A204.1 (cell line): ENCODE measurements around the gene DCAF8L2.
"Not testable (repeated sequence)": the region's sequence is repeated elsewhere in the genome, so short reads cannot be mapped to it uniquely, and the experiment has no call there.

ENCODE experiments used
- FAIRE-seq: peaks from 2 replicates; lab custom pipeline; 2012; peaks lifted over from hg19 to GRCh38; lab: Jason Lieb, UNC

The DCAF8L2 gene

GRCh38 chrX:27590044-27590443 lies at the start of gene DCAF8L2:
TSS of gene DCAF8L2 (plus strand) at chrX:27590344. CDS start at chrX:27746896, 156,552 bp downstream.
- no peak for FAIRE-seq

DNA sequence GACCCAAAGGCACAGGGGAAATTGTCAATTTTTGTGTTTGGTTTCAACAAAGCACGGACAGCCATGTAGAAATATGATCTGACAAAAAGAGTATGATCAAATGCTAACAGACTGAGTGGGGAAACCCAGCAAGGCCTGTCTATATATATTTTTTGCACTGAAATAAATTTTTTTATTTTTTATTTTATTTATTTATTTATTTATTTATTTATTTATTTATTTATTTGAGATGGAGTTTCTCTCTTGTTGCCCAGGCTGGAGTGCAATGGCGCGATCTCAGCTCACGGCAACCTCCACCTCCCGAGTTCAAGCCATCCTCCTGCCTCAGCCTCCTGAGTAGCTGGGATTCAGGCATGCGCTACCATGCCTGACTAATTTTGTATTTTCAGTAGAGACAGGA lies 49.0 kb upstream of the DCAF8L2 start:
- FAIRE-seq, result not testable (repeated sequence)

DNA sequence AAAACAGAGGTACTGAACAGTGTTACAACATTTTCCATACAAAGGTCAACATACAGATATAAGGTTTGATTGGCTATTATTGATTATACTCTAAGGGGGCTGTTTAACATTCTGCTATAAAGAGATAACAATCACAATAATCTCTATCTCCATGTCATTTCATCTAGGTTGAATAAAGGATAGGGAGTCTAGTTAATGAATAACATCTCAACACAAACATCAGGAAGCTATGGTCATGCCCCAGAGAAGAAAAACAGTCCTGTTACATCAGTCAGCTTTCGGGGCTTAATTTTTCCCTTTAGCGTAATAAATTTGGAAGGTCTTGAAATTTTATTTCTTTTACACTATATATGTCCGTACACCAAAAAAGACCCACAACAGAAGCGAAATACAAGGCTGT lies 41.5 kb upstream of the DCAF8L2 start:
- no peak for FAIRE-seq

DNA sequence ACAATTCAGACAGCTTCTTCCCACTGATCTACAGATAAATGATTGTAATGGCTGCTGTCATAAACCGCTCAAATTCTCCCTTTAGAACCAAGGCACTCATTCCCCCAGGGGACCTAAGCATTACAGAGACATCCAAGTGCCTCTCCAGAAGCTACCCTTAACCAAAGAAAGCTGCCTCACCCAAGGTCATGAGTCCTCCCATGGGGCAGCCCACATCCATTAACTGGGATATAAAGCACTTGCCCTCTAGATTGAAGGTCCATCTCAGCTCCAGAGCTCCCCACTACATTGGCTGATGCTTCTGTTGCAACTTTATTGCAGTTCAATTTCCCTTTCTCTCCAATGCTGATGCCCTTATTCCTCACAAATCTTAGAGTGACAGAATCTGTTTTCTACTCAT lies 40.5 kb upstream of the DCAF8L2 start:
- FAIRE-seq, result no peak

GRCh38 chrX:27555514-27555913 lies 34.6 kb upstream of the DCAF8L2 start:
- FAIRE-seq, result no peak

GRCh38 chrX:27565992-27566391 lies 24.2 kb upstream of the DCAF8L2 start:
- FAIRE-seq, result no peak

DNA sequence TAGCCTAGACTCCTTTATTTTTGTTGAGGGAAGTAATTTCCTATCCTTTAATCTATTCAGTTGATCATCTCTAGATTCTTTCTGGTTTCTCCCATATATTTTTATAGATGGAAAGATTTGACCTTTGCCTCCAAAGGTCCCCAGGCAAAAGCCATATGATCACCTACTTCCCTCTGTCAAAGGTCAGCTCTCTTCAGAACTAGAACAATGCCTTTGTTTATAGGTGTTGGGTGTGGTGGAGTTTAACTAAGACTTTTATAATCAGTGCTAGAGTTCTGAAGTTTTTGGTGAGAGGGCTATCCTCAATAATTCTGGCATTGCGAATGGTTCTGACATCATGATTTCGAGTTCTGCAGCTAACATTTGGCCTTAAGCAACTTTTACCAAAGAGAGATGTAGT lies 19.0 kb upstream of the DCAF8L2 start:
- FAIRE-seq, result no peak

DNA sequence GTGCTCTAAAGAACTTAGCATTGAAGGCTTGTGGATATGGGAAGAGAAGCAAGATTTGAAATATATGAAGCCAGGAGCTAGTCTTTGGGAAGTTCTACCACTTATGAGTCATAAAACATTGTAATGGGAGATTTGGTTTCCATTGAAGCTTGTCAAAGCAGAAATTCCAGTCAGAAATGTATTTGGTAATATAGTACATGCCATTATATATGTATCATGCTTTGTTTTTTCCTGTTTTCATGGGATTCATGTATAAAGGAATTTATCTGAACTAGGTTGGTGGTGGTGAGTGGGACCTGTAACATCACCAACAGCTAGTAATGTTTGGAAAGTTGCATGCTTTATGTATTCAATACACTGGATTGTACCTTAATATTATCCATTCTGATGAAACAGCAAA lies 14.6 kb upstream of the DCAF8L2 start:
- FAIRE-seq, result no peak

DNA sequence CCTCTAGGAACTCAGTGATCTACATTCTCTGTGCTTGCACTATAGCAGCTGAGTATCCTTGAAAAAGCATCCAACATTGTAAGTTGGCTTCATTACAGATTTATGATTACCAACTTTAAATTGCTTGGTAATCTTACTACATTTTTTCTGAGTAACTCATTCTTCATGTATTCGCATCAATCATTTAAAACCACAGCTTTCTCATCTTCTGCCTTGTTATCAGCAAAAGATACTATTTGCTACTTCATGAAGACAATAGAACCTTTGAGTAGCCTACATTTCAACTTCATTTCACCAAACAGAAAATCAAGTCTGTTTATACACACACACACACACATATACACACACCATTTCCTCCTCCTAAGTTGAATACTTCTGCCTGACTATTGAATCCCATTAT lies 6.2 kb upstream of the DCAF8L2 start:
- no peak for FAIRE-seq

GRCh38 chrX:27591938-27592337 lies 1.8 kb downstream of the DCAF8L2 start:
- FAIRE-seq, result no peak

DNA sequence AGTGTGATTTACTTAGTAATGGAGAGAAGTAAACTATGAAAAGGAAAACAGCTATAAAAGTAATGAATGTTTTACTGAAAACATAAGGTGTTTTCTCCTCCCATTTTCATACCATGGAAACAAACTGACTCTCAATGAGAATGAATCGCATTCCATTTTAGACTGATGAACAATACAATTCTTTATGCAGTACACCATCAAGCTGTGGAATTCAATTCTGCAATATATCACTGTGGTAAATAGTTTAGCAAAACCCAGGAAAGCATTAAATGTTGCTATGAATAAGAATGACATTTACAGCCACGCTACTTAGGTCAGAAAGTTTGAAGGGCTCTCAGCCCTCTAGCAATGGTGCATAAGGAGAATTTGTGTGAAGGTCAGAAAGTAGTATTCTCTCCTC lies 7.4 kb downstream of the DCAF8L2 start:
- FAIRE-seq, result no peak

DNA sequence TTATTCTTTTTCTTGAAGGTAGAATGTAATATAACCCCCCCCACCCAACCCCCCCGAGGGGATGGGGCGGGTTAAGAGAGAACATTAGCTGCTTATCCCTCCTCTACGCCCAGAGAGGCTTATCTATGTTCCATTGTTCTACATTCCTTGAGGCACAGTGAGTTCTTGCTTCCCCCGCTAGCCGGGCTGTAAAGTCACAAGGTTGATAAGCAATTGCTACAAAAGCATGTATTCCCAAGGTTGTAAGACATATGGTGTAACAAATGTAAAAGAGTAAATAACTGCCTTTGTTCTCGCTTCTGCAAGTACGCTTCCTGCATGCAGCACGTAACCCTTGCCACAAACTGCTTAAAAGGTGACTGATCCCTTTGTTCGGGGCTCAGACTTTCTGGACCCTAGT lies 8.2 kb downstream of the DCAF8L2 start:
- no peak for FAIRE-seq

DNA sequence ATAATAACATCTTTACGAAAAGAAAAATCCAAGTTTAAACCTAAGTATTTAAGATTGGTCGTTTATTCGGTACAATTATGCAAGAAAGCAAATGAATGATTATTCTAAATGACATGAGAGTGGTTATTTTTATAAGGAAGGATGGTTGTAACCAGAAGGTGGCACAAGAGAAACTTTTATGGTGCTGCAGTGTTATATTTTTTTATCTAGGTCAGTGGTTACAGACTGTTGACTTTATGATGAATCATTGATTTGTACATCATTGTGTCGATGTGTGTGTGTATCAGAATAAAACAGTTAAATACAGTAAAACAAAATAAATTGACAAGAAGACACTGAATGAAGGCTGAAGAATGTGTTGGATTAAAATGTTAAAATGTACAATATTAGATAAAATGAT lies 9.8 kb downstream of the DCAF8L2 start:
- FAIRE-seq, result no peak

DNA sequence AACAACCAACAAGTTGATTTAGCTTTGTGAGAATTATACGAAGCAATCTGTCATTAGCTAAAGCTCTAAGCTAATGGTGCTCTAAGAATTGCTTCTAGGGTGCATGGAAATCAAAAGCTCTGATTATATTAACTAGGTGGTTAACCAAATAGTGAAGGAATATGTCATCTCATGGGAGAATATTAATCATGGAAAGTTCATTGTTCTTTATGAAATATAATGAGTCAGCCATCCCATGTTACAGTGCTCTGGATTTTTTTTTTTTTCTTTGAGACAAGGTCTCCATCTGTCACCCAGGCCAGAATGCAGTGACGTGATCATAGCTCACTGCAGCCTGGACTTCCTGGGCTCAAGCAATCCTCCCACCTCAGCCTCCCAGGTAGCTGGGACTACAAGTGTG lies 10.5 kb downstream of the DCAF8L2 start:
- no peak for FAIRE-seq

GRCh38 chrX:27608671-27609070 lies 18.5 kb downstream of the DCAF8L2 start:
- no peak for FAIRE-seq

- FAIRE-seq, result no peak
Observed at GRCh38 chrX:27619459-27619858, 29.3 kb downstream of the DCAF8L2 start.

DNA sequence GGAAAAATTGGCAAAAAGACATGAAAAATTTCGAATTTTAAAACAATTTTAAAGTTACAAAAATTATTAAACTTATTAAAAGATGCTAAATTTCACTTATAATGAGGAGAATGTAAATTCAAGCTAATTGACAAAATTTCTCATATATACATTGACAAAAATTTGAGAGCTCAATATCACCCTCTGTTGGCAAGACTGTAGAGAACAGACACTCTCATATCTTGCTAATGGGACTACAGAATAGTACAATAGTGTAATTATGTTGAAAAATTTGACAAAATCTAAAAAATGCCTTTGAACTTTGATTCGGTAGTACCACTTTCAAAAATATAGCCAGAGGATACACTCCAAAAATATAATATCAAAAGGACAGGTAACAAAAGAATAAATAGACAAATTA lies 29.8 kb downstream of the DCAF8L2 start:
- FAIRE-seq, result peak; percentile 93

- no peak for FAIRE-seq
Observed at GRCh38 chrX:27622883-27623282, 32.7 kb downstream of the DCAF8L2 start.

DNA sequence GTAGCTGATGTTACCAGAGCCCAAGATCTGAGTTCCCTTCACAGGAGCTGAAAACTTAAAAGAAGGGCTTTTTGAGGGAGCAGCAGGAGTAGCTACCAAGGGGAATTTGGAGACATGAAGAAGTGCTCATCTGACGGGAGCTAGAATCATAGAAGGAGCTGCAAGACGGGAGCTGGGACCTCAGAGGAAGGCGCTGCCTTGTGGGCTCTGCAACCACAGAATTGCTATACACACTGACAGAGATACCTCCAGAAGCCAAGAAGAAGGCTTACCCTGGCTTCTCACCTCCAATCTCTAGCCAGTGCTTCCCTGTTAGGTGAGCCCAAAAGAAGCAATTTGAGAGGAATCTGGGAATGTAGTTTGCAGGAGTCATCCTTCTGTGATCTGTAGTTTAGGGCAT lies 35.9 kb downstream of the DCAF8L2 start:
- FAIRE-seq, result no peak

DNA sequence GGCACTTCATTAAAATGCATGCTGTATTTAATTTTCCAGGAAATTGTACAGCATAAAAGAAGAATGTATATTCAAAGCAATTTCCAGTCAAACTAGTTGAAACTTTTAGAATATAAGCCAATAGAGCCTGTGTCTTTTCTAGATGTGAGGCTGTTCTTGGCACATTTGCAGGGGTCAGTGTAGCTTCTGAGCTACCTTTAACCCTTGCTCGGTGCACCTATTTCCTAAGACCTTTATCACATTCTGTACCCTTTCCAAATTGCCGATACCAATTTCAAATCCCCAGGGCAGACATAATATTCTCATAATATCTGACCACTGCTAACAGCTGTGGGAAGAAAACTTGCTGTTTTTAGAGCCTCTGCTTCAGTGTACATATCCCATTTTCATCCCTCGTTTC lies 43.2 kb downstream of the DCAF8L2 start:
- FAIRE-seq, result no peak

DNA sequence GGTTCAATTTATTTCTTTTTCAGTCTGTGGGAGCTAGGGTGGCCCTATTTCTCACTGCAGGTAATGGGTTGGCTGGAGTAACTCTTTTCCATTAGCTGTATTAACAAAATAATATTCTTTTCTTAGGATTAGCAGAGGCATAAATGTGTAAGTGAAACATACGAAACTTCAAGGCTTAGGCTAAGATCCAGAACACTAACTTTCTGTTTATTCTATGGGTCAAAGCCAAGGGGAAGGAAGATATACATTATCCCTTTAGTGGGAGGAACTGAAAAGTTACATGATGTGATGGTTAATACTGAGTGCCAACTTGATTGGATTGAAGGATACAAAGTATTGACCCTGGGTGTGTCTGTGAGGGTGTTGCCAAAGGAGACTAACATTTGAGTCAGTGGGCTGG lies 66.4 kb downstream of the DCAF8L2 start:
- no peak for FAIRE-seq

DNA sequence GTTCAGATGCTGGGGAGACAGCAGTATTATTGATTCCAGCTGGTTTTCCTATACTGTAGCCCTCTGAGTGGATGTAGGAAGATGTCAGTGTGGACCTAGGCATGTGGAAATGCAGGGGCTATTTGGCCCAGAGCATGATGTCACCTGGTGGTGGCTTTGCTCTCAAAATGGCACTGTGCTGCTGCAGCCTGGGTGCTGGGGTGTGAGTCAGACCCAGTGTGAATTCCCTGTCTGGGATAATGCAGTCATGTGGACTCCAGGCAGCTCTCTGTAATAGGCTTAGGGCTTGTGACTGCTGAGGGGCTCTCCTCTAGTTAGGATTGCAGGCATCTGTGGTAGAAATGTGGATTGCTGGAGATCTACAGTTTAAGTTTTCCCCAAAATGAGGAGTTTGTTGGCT lies 70.7 kb downstream of the DCAF8L2 start:
- no peak for FAIRE-seq

DNA sequence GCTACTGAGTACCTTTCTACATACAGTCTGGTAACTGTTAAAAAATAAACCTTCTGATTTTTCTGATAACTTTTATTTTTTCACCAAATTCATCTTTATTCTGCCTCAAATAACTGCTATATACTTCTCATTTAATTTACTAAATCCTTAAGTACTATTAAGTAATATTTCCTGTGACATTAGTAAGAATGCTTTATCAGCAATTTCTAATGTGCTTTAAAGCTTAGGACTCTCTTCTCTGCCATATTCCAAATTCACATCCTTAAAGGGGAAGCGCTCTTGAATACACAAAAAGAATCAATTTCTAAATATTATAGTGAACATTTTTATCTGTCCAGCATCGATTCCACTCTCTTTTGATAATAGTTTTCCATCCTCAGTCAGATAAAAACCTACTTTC lies 81.1 kb downstream of the DCAF8L2 start:
- FAIRE-seq, result no peak

- no peak for FAIRE-seq
Observed at GRCh38 chrX:27674491-27674890, 84.3 kb downstream of the DCAF8L2 start.

DNA sequence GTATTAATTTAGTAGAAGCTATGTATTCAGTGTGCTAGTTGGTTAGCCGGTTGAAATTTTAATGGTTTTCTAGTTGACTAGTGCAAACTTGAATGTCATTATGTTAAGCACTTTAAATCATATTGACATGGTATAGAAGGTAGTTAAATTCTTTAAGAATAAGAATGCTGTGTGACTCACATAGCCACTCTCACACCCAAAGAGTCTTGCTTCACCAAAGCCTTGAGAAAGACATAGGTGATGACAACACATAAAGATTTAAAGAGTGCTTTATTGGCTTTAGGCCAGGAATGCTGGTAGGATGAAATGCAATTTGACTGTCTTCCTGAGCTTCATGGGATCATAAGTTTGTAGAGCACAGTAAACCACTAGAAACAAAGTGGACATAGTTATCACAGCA lies 85.3 kb downstream of the DCAF8L2 start:
- FAIRE-seq, result no peak

DNA sequence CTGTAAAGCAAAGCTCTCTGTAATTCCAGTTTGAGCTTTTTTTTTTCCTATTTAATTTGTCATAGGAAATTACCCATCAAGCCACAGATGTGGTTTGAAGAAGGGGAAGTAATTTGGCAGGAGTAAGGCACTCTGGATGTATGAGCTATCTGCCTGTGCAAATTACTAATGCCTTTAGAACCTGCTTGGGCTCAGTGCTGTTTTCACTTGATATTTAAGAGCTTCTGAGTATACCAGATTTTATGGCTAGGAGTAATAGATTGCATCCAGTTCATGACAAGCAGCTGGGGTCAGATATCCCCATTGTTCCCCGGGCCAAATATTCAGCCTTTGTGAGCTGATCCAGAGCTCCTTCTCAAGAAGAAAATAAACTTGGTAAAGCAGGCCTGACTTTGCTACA lies 89.1 kb downstream of the DCAF8L2 start:
- FAIRE-seq, result no peak
